K562 (cell line): ENCODE results near the gene LDLRAD1. TPM values are rescaled to one million over a fixed set of nuclear protein-coding genes. Genes with fewer than 3 reads are reported as not detected.
A peak's percentile ranks its signal among the peaks of the same experiment; 100 is the strongest.

Experiments
- CTCFL ChIP-seq: IDR thresholded peaks from 2 replicates; pipeline ENCODE4 v1.6.1; 2011; ENCODE audit warnings: borderline replicate concordance, low read depth, mild to moderate bottlenecking, moderate library complexity, low read length; ENCODE audit not compliant: insufficient read depth, poor library complexity, severe bottlenecking
- DEAF1 ChIP-seq: fragments of 450-650 bp; formaldehyde crosslinking; IDR thresholded peaks from 2 replicates; pipeline ENCODE4 v1.4.0; 2020; ENCODE audit warnings: mild to moderate bottlenecking, moderate library complexity
- FOXP4 ChIP-seq: sonication (generic); formaldehyde crosslinking; IDR thresholded peaks from 2 replicates; pipeline ENCODE4 v1.8.0; 2022; ENCODE audit warnings: mild to moderate bottlenecking, missing genetic modification reagents, borderline replicate concordance
- HDAC2 ChIP-seq: fragments of 450-650 bp; IDR thresholded peaks from 2 replicates; pipeline ENCODE4 v1.6.1; 2016; ENCODE audit warnings: mild to moderate bottlenecking
- IFI16 ChIP-seq: fragments of 250-450 bp; sonication (Bioruptor Pico); IDR thresholded peaks from 2 replicates; pipeline ENCODE4 v2.1.2; 2022; ENCODE audit warnings: mild to moderate bottlenecking, inconsistent platforms
- KLF13 ChIP-seq: fragments of 450-650 bp; IDR thresholded peaks from 2 replicates; pipeline ENCODE4 v1.6.1; 2016; ENCODE audit warnings: missing genetic modification characterization, low read depth, mild to moderate bottlenecking, missing compliant biosample characterization, moderate library complexity, borderline replicate concordance
- MAFF ChIP-seq: IDR thresholded peaks from 2 replicates; pipeline ENCODE4 v1.6.1; 2012; ENCODE audit warnings: low read length, improper control_type of control experiment
- MEIS2 ChIP-seq: fragments of 450-650 bp; IDR thresholded peaks from 2 replicates; pipeline ENCODE4 v1.6.1; 2014; ENCODE audit warnings: mild to moderate bottlenecking; ENCODE audit not compliant: partially characterized antibody
- MLLT1 ChIP-seq, 2 experiments: fragments of 450-650 bp; IDR thresholded peaks; 2 replicates each; pipeline ENCODE4 v1.6.1; 2016
- MXI1 ChIP-seq: IDR thresholded peaks from 2 replicates; pipeline ENCODE4 v1.6.1; 2011; ENCODE audit warnings: low read depth, mild to moderate bottlenecking, improper control_type of control experiment, low read length
- NONO ChIP-seq, 2 experiments: fragments of 200-400 bp in 1 of 2; fragments of 450-650 bp in 1 of 2; formaldehyde crosslinking in 1 of 2; IDR thresholded peaks; 2 replicates each; pipeline ENCODE4 v1.6.1; 2017; ENCODE audit warnings: low read depth in 2 of 2, mild to moderate bottlenecking in 2 of 2, moderate library complexity in 2 of 2, low read length in 1 of 2
- NRF1 ChIP-seq, 2 experiments: fragments of 450-650 bp; IDR thresholded peaks in 1 of 2; conservative IDR thresholded peaks in 1 of 2; 2 replicates each; pipeline ENCODE4 v1.6.1; 2014; ENCODE audit warnings: mild to moderate bottlenecking in 2 of 2
- PHTF2 ChIP-seq: fragments of 250-450 bp; sonication (Bioruptor Pico); IDR thresholded peaks from 2 replicates; pipeline ENCODE4 v1.5.0; 2021; ENCODE audit warnings: mild to moderate bottlenecking
- RAD21 ChIP-seq, 2 experiments: fragments of 250-450 bp in 1 of 2; fragments of 450-650 bp in 1 of 2; sonication (Bioruptor Pico) in 1 of 2; formaldehyde crosslinking in 1 of 2; IDR thresholded peaks in 1 of 2; conservative IDR thresholded peaks in 1 of 2; 2 replicates each; pipeline versions ENCODE4 v1.4.0 to v1.8.0; 2020 to 2022; ENCODE audit warnings: mild to moderate bottlenecking in 2 of 2, moderate library complexity in 1 of 2
- RAD51 ChIP-seq: fragments of 450-650 bp; IDR thresholded peaks from 2 replicates; pipeline ENCODE4 v1.7.1; 2016; ENCODE audit warnings: low read depth, mild to moderate bottlenecking, borderline replicate concordance
- SETDB1 ChIP-seq: IDR thresholded peaks from one replicate; pipeline ENCODE4 v1.6.1; 2012; ENCODE audit warnings: low read length, control low read depth, inconsistent platforms
- STAT6 ChIP-seq: sonication (generic); formaldehyde crosslinking; IDR thresholded peaks from 2 replicates; pipeline ENCODE4 v1.8.1; 2023; ENCODE audit warnings: mild to moderate bottlenecking, missing genetic modification reagents
- polyA plus RNA-seq, 8 experiments: library from polyadenylated mRNA; depleted of rRNA in 4 of 8; stranded (reverse) in 5 of 8; unstranded in 3 of 8; fragments of >200 nt; fragmentation: Nextera tagmentation in 2 of 8; fragmentation: Illumina TruSeq in 1 of 8; extraction: Ambion mirVana in 2 of 8; extraction: Trizol in 1 of 8; gene quantifications; 2 replicates each; pipeline versions ENCODE4 v1.2.1 to v1.2.3, GENCODE V29; 2011 to 2014; ENCODE audit warnings: inconsistent platforms in 1 of 8, missing spikeins in 1 of 8
- total RNA-seq, 7 experiments: library from RNA; depleted of rRNA in 6 of 7; stranded (reverse); fragments of >200 nt in 6 of 7; fragmentation: Illumina TruSeq in 2 of 7; extraction: Trizol in 2 of 7; gene quantifications; 2 replicates each; pipeline versions ENCODE4 v1.2.1 to v1.2.3, GENCODE V29; 2011 to 2021; ENCODE audit warnings: low replicate concordance in 1 of 7

LDLRAD1 gene
- total and polyA plus RNA-seq, 9 of the 15 experiments (the other 6 are each of a cell fraction or from before 2014, with no cell fraction given), result not detected

- no peak for TF ChIP-seq DEAF1 (CRISPR knock-in tag)
- 0 out of 2 replicates have a peak, but pooled peaks have one; percentile 1 for TF ChIP-seq MAFF
- 0 out of 2 replicates have a peak, but pooled peaks have one; percentile 75 for TF ChIP-seq FOXP4
- no peak for TF ChIP-seq NONO (IDR thresholded peaks at IDR 0.05; ENCODE audit: low read depth in 2 of 2, low read length in 1 of 2)
- no peak for TF ChIP-seq MLLT1 (IDR thresholded peaks at IDR 0.05)
- no peak for TF ChIP-seq MXI1
- no peak for TF ChIP-seq PHTF2
- 0 out of 2 replicates have a peak, but pooled peaks have one; percentile 49 for TF ChIP-seq STAT6 (CRISPR knock-in tag)
- peak; percentile 88 for TF ChIP-seq MEIS2
- no peak for TF ChIP-seq RAD51
- TF ChIP-seq SETDB1, result no peak
- no peak for TF ChIP-seq KLF13 (tag)
- TF ChIP-seq NRF1 (conservative IDR thresholded peaks at IDR 0.05 in 1 of 2, IDR thresholded peaks at IDR 0.05 in 1 of 2), result no peak
- no peak for TF ChIP-seq RAD21 (CRISPR knock-in tag; conservative IDR thresholded peaks at IDR 0.05 in 1 of 2, IDR thresholded peaks at IDR 0.05 in 1 of 2)
- TF ChIP-seq IFI16 (CRISPR knock-in tag), result no peak
- TF ChIP-seq CTCFL, result no peak
- no peak for TF ChIP-seq HDAC2
Observed at GRCh38 chr1:54052431-54052933, 34.5 kb upstream of the LDLRAD1 start (continued).
